ENCODE results near the gene NPTX1.

NPTX1 gene

DNA sequence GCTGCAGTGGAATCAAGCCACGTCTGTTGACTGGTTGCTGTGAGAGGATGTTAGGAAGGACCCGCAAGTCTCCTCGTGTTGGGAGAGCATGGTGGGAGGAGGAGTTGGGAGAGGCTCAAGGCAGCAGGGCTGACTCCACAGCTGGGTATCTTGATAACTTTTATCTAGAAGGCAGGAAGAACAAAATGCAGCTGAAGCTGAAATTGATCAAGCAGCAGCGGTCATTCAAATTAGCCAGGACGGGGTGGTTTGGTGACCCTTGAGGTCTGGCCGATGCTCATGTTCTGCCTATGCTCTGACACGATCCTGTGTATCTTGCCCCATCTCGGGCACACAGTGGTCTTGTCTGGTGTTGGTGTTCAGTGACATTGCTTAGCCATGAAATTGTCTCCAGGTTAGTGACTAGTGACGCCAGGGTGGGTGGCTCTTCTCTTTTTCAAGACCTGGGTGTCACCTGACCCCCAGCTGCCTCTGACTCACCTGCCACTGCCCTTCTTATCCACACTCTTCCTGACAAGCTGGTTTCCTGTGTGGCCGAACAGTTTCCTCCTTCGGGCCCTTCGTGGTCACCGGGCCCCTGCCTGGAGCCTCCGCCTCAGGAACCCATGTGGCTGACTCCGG lies 19.1 kb downstream of the NPTX1 start:
- peak overlapping the region; percentile 40 for H3K9ac ChIP-seq (ENCODE audit: low read length)
- no peak overlapping the region for H2BK5ac ChIP-seq (ENCODE audit: low read depth, low read length, poor library complexity, severe bottlenecking)
- H4K8ac ChIP-seq (ENCODE audit: low read length) = no peak overlapping the region
- H3K27me3 ChIP-seq (ENCODE audit: control insufficient read depth in 1 of 2, insufficient read depth in 1 of 2, low read length in 2 of 2) = peaks cover 34 to 49% of the 10 kb centered on the region in 2 experiments
- no peaks in the 10 kb centered on the region for H3K9me3 ChIP-seq (ENCODE audit: control insufficient read depth, low read length)
- no peak overlapping the region for H2AK5ac ChIP-seq (ENCODE audit: low read length, severe bottlenecking)
- no peak overlapping the region for H3K23ac ChIP-seq (ENCODE audit: low read length in 2 of 2)
- H3K27ac ChIP-seq (ENCODE audit: low read length, poor library complexity, severe bottlenecking) = no peak overlapping the region
- no peak overlapping the region for H3K14ac ChIP-seq (ENCODE audit: low read length in 2 of 2)
- H3K79me1 ChIP-seq (replicated peaks; ENCODE audit: low read length, poor library complexity, severe bottlenecking) = peaks cover 1% of the 10 kb centered on the region
- H3K4me1 ChIP-seq (ENCODE audit: control insufficient read depth, insufficient read depth, low read depth, low read length) = peaks cover 15% of the 10 kb centered on the region
- H2BK120ac ChIP-seq (ENCODE audit: low read depth, low read length) = no peak overlapping the region
- H2BK15ac ChIP-seq (ENCODE audit: low read depth, poor library complexity, severe bottlenecking) = no peak overlapping the region
- no peak overlapping the region for H2BK12ac ChIP-seq (ENCODE audit: low read length in 2 of 2)
- no peak overlapping the region for H4K91ac ChIP-seq (ENCODE audit: low read length)
- no peaks in the 10 kb centered on the region for H3K36me3 ChIP-seq (ENCODE audit: control insufficient read depth in 1 of 2, insufficient read depth in 2 of 2, low read depth in 1 of 2, low read length in 2 of 2)
- 87% methylated on average over 15 of the region's 15 CpGs for WGBS
- H3K4ac ChIP-seq (ENCODE audit: low read depth in 1 of 2, low read length in 2 of 2) = no peak overlapping the region
- peak overlapping the region in 1 of 2 experiments; percentile 66 for H3K4me3 ChIP-seq (ENCODE audit: insufficient read depth in 1 of 2, low read depth in 1 of 2, low read length in 2 of 2)
- no peak for DNase-seq
- H3K4me2 ChIP-seq (ENCODE audit: low read length, poor library complexity, severe bottlenecking) = no peak overlapping the region
- no peak overlapping the region for H2AFZ ChIP-seq (ENCODE audit: low read depth, low read length)
- H3K18ac ChIP-seq (ENCODE audit: low read depth in 1 of 2, low read length in 2 of 2) = no peak overlapping the region

DNA sequence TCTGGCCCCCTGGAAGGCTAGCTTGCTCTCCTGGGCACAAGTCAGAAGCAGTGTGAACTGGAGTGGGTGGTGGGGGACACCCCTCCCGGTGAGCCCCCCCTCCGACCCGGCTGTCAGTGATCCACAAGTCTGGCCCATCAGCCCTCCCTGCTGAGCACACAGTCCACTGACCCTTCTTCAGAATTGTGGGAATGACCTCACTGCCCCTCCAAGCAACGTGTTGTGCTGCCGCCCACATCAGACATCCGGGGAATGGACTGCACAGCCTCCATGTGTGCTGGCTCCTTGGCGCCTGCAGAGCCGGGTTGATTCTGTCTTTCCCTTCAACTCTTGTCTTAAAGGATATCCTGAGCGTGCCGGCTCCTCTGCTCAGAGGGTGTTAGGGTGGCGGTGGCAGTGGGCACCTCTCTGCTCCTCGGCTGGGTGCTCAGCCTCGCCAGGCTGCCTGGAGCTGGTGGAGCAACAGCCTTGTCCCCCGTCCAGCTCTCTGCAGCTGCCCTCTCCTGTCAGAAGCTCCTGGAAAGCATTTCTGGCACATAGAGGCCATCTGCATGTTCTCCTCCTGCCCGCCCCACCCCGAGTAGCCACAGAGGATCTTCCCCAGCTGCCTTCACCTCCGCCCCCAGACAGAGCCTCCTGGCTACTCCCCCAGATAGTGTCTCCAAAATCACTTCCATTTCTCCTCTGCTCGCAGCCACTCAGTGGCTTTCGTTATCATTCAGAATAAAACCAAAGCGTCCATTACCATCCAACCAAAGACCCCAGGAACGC lies 19.8 kb downstream of the NPTX1 start:
- Histone ChIP-seq H4K91ac (ENCODE audit: low read length) (peak overlapping the region; percentile 7), H3K23ac (ENCODE audit: low read length in 2 of 2) (no peak overlapping the region)
- DNase-seq = no peak

GRCh38 chr17:80455784-80456183 lies 20.6 kb downstream of the NPTX1 start:
- Histone ChIP-seq H3K4me3 (ENCODE audit: insufficient read depth in 1 of 2, low read depth in 1 of 2, low read length in 2 of 2) (peak overlapping the region in 1 of 2 experiments; percentile 86), H3K23ac (ENCODE audit: low read length in 2 of 2) (no peak overlapping the region), H3K79me1 (replicated peaks; ENCODE audit: low read length, poor library complexity, severe bottlenecking) (peaks cover 1% of the 10 kb centered on the region), H2AK5ac (ENCODE audit: low read length, severe bottlenecking) (no peak overlapping the region), H3K14ac (ENCODE audit: low read length in 2 of 2) (no peak overlapping the region), H2BK15ac (ENCODE audit: low read depth, poor library complexity, severe bottlenecking) (no peak overlapping the region), H2BK120ac (ENCODE audit: low read depth, low read length) (no peak overlapping the region), H3K4ac (ENCODE audit: low read depth in 1 of 2, low read length in 2 of 2) (no peak overlapping the region), H3K27ac (ENCODE audit: low read length, poor library complexity, severe bottlenecking) (no peak overlapping the region), H3K18ac (ENCODE audit: low read depth in 1 of 2, low read length in 2 of 2) (no peak overlapping the region), H2BK5ac (ENCODE audit: low read depth, low read length, poor library complexity, severe bottlenecking) (no peak overlapping the region), H3K27me3 (ENCODE audit: control insufficient read depth in 1 of 2, insufficient read depth in 1 of 2, low read length in 2 of 2) (peaks cover 24 to 38% of the 10 kb centered on the region in 2 experiments), H3K9ac (ENCODE audit: low read length) (peak overlapping the region; percentile 93), H2AFZ (ENCODE audit: low read depth, low read length) (no peak overlapping the region), H3K4me1 (ENCODE audit: control insufficient read depth, insufficient read depth, low read depth, low read length) (peaks cover 15% of the 10 kb centered on the region), H3K9me3 (ENCODE audit: control insufficient read depth, low read length) (no peaks in the 10 kb centered on the region), H3K4me2 (ENCODE audit: low read length, poor library complexity, severe bottlenecking) (no peak overlapping the region), H3K36me3 (ENCODE audit: control insufficient read depth in 1 of 2, insufficient read depth in 2 of 2, low read depth in 1 of 2, low read length in 2 of 2) (no peaks in the 10 kb centered on the region), H4K91ac (ENCODE audit: low read length) (peak overlapping the region; percentile 40), H2BK12ac (ENCODE audit: low read length in 2 of 2) (no peak overlapping the region), H4K8ac (ENCODE audit: low read length) (no peak overlapping the region)
- 80% methylated on average over 4 of the region's 4 CpGs for WGBS
- DNase-seq = no peak

More for the DNA sequence above, 19.8 kb downstream of the NPTX1 start:
- H2BK120ac ChIP-seq (ENCODE audit: low read depth, low read length) = no peak overlapping the region
- no peak overlapping the region for H3K14ac ChIP-seq (ENCODE audit: low read length in 2 of 2)
- H3K79me1 ChIP-seq (replicated peaks; ENCODE audit: low read length, poor library complexity, severe bottlenecking) = peaks cover 1% of the 10 kb centered on the region
- peak overlapping the region; percentile 40 for H3K9ac ChIP-seq (ENCODE audit: low read length)
- H3K9me3 ChIP-seq (ENCODE audit: control insufficient read depth, low read length) = no peaks in the 10 kb centered on the region
- no peaks in the 10 kb centered on the region for H3K36me3 ChIP-seq (ENCODE audit: control insufficient read depth in 1 of 2, insufficient read depth in 2 of 2, low read depth in 1 of 2, low read length in 2 of 2)
- H3K4ac ChIP-seq (ENCODE audit: low read depth in 1 of 2, low read length in 2 of 2) = no peak overlapping the region
- H3K4me1 ChIP-seq (ENCODE audit: control insufficient read depth, insufficient read depth, low read depth, low read length) = peaks cover 15% of the 10 kb centered on the region
- peak overlapping the region; percentile 14 to 66 for H3K4me3 ChIP-seq (ENCODE audit: insufficient read depth in 1 of 2, low read depth in 1 of 2, low read length in 2 of 2)
- H3K4me2 ChIP-seq (ENCODE audit: low read length, poor library complexity, severe bottlenecking) = no peak overlapping the region
- WGBS = 92% methylated on average over 20 of the region's 21 CpGs
- peaks cover 27 to 43% of the 10 kb centered on the region in 2 experiments for H3K27me3 ChIP-seq (ENCODE audit: control insufficient read depth in 1 of 2, insufficient read depth in 1 of 2, low read length in 2 of 2)
- no peak overlapping the region for H3K27ac ChIP-seq (ENCODE audit: low read length, poor library complexity, severe bottlenecking)
- H3K18ac ChIP-seq (ENCODE audit: low read depth in 1 of 2, low read length in 2 of 2) = no peak overlapping the region
- no peak overlapping the region for H2AK5ac ChIP-seq (ENCODE audit: low read length, severe bottlenecking)
- no peak overlapping the region for H2BK15ac ChIP-seq (ENCODE audit: low read depth, poor library complexity, severe bottlenecking)
- no peak overlapping the region for H4K8ac ChIP-seq (ENCODE audit: low read length)
- no peak overlapping the region for H2BK5ac ChIP-seq (ENCODE audit: low read depth, low read length, poor library complexity, severe bottlenecking)
- no peak overlapping the region for H2AFZ ChIP-seq (ENCODE audit: low read depth, low read length)
- H2BK12ac ChIP-seq (ENCODE audit: low read length in 2 of 2) = no peak overlapping the region

GRCh38 chr17:80455336-80455710 lies 21.1 kb downstream of the NPTX1 start:
- WGBS = 5% methylated on average over 17 of the region's 20 CpGs
- H3K79me1 ChIP-seq (replicated peaks; ENCODE audit: low read length, poor library complexity, severe bottlenecking) = peaks cover 1% of the 10 kb centered on the region
- peaks cover 15% of the 10 kb centered on the region for H3K4me1 ChIP-seq (ENCODE audit: control insufficient read depth, insufficient read depth, low read depth, low read length)

More at GRCh38 chr17:80455336-80455710, 21.1 kb downstream of the NPTX1 start:
- Histone ChIP-seq H2BK12ac (ENCODE audit: low read length in 2 of 2) (no peak overlapping the region), H3K23ac (ENCODE audit: low read length in 2 of 2) (no peak overlapping the region), H3K4me3 (ENCODE audit: insufficient read depth in 1 of 2, low read depth in 1 of 2, low read length in 2 of 2) (peak overlapping the region; percentile 64 to 86), H3K4ac (ENCODE audit: low read depth in 1 of 2, low read length in 2 of 2) (peak overlapping the region; percentile 84), H2BK15ac (ENCODE audit: low read depth, poor library complexity, severe bottlenecking) (peak overlapping the region; percentile 9), H2BK5ac (ENCODE audit: low read depth, low read length, poor library complexity, severe bottlenecking) (no peak overlapping the region), H4K91ac (ENCODE audit: low read length) (peak overlapping the region; percentile 91), H3K36me3 (ENCODE audit: control insufficient read depth in 1 of 2, insufficient read depth in 2 of 2, low read depth in 1 of 2, low read length in 2 of 2) (no peaks in the 10 kb centered on the region), H3K9me3 (ENCODE audit: control insufficient read depth, low read length) (no peaks in the 10 kb centered on the region), H3K14ac (ENCODE audit: low read length in 2 of 2) (peak overlapping the region in 1 of 2 experiments; percentile 42), H3K9ac (ENCODE audit: low read length) (peak overlapping the region; percentile 93), H3K27ac (ENCODE audit: low read length, poor library complexity, severe bottlenecking) (peak overlapping the region; percentile 88), H3K18ac (ENCODE audit: low read depth in 1 of 2, low read length in 2 of 2) (peak overlapping the region; percentile 88 to 95), H4K8ac (ENCODE audit: low read length) (peak overlapping the region; percentile 97), H3K4me2 (ENCODE audit: low read length, poor library complexity, severe bottlenecking) (peak overlapping the region; percentile 84), H2AK5ac (ENCODE audit: low read length, severe bottlenecking) (no peak overlapping the region), H3K27me3 (ENCODE audit: control insufficient read depth in 1 of 2, insufficient read depth in 1 of 2, low read length in 2 of 2) (peaks cover 19 to 34% of the 10 kb centered on the region in 2 experiments), H2AFZ (ENCODE audit: low read depth, low read length) (no peak overlapping the region), H2BK120ac (ENCODE audit: low read depth, low read length) (peak overlapping the region; percentile 64)
- DNase-seq = peak; percentile 85

Data from mesenchymal stem cell (in vitro differentiated cells and primary cell).